ENCODE measurements around the gene CPLANE2. TPM values are rescaled to one million over a fixed set of nuclear protein-coding genes. Genes with fewer than 3 reads are reported as not detected.

The CPLANE2 gene
- total RNA-seq, 1 experiment from 2014 or later, result 6.3 TPM

DNA sequence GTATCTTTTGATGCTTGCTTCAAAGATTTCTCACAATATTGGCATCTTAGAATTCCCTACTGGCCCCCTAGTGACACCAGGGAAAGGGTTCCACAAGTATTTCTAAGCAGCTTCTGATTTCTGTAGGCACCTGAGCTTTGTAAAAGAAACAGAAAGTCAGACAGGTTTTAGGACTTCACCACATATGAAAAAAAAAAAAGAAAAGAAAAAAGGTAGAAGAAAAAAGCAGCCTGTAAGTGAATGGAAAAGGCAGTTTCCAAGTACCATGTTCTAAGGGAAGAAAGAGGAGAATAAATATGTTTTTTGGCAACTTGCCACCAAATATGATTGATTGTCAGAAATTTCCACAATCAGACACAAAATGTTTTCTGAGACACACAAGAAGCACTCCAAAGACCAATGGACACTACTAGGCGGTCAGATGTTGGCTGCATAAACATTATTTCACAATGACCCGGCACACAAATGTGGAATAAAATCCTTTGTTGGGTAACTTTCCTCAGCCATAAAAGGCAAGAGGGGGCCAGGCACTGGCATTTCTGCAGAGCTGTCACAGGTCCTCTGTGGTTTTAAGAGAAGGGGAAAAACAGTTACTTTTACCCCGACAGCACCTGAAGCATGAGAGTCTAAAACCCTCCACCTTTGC lies 12.7 kb upstream of the CPLANE2 start:
- Histone ChIP-seq H3K18ac (ENCODE audit: insufficient read length, low read depth, low read length) (no peak overlapping the region), H3K27ac (ENCODE audit: insufficient read length, low read depth, low read length) (no peak overlapping the region), H3K23me2 (ENCODE audit: insufficient read length, low read depth, low read length, poor library complexity, severe bottlenecking) (no peaks in the 10 kb centered on the region), H3T11ph (ENCODE audit: low read length) (no peak overlapping the region), H4K8ac (replicated peaks; ENCODE audit: insufficient read length, low read depth, low read length) (no peak overlapping the region), H2BK15ac (ENCODE audit: low read depth, low read length) (no peak overlapping the region), H4K5ac (ENCODE audit: insufficient read length, low read depth, low read length) (no peak overlapping the region), H3K27me3 (ENCODE audit: insufficient read depth, low read length) (no peaks in the 10 kb centered on the region), H3K4me2 (ENCODE audit: insufficient read depth, insufficient read length, low read length) (no peak overlapping the region), H2BK12ac (ENCODE audit: insufficient read length, low read depth, low read length) (no peak overlapping the region), H2AFZ (ENCODE audit: low read length) (no peak overlapping the region), H4K20me1 (ENCODE audit: control insufficient read depth, insufficient read depth, insufficient read length) (no peaks in the 10 kb centered on the region), H3K79me2 (ENCODE audit: insufficient read depth, low read length) (no peaks in the 10 kb centered on the region), H2BK5ac (ENCODE audit: insufficient read length, low read length) (no peak overlapping the region), H2AK5ac (ENCODE audit: insufficient read length, low read length) (no peak overlapping the region), H3K23ac (ENCODE audit: insufficient read length, low read depth, low read length) (no peak overlapping the region), H3K79me1 (ENCODE audit: insufficient read depth, low read depth, low read length, poor library complexity, severe bottlenecking) (no peaks in the 10 kb centered on the region), H3K14ac (ENCODE audit: insufficient read depth, low read length) (no peak overlapping the region), H2BK20ac (ENCODE audit: low read depth, low read length, poor library complexity, severe bottlenecking) (no peak overlapping the region), H4K91ac (ENCODE audit: insufficient read length, low read depth, low read length) (no peak overlapping the region), H3K4me1 (ENCODE audit: insufficient read depth, low read length) (no peaks in the 10 kb centered on the region), H3K4ac (ENCODE audit: low read depth, low read length) (no peak overlapping the region), H2BK120ac (ENCODE audit: low read depth, low read length, poor library complexity, severe bottlenecking) (no peak overlapping the region), H3K9me3 (ENCODE audit: control insufficient read depth, low read depth, low read length) (no peaks in the 10 kb centered on the region), H3K9ac (ENCODE audit: extremely low read depth, insufficient read length, low read length) (no peak overlapping the region), H3K56ac (ENCODE audit: insufficient read length, low read depth, low read length) (no peak overlapping the region)
- Mint-ChIP-seq H3K9me3 (no peaks in the 10 kb centered on the region), H3K27me3 (ENCODE audit: low read depth) (no peaks in the 10 kb centered on the region), H3K4me1 (no peaks in the 10 kb centered on the region), H3K36me3 (ENCODE audit: insufficient read depth in 1 of 3, low read depth in 3 of 3) (peaks cover 2 to 44% (median 24%) of the 10 kb centered on the region in 3 experiments; a peak in 6 of 7 replicates), H3K4me3 (no peak overlapping the region), H3K27ac (no peak overlapping the region)
- no peak for DNase-seq
- WGBS (ENCODE audit: extremely low coverage, insufficient read length, low lambda C conversion rate), result no CpG with 5 or more reads among the region's 3 CpGs
- TF ChIP-seq, protein P1, sequence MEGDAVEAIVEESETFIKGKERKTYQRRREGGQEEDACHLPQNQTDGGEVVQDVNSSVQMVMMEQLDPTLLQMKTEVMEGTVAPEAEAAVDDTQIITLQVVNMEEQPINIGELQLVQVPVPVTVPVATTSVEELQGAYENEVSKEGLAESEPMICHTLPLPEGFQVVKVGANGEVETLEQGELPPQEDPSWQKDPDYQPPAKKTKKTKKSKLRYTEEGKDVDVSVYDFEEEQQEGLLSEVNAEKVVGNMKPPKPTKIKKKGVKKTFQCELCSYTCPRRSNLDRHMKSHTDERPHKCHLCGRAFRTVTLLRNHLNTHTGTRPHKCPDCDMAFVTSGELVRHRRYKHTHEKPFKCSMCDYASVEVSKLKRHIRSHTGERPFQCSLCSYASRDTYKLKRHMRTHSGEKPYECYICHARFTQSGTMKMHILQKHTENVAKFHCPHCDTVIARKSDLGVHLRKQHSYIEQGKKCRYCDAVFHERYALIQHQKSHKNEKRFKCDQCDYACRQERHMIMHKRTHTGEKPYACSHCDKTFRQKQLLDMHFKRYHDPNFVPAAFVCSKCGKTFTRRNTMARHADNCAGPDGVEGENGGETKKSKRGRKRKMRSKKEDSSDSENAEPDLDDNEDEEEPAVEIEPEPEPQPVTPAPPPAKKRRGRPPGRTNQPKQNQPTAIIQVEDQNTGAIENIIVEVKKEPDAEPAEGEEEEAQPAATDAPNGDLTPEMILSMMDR (conservative IDR thresholded peaks at IDR 0.05), result no peak; the same call in 2 of the 3 replicates

Measured in H9 (cell line).